ELF-1 (cell line): ENCODE measurements around the gene SIAH1.
"Not testable (repeated sequence)": the region's sequence is repeated elsewhere in the genome, so short reads cannot be mapped to it uniquely, and the experiment has no call there.

Source experiments
- DNase-seq: peaks from one replicate; pipeline ENCODE4 v3.0.0-alpha.2; 2016; ENCODE audit warnings: low read depth, low spot score

The SIAH1 gene

GRCh38 chr16:48332978-48333377 is 52.2 kb downstream of the SIAH1 start:
- DNase-seq, result no peak

DNA sequence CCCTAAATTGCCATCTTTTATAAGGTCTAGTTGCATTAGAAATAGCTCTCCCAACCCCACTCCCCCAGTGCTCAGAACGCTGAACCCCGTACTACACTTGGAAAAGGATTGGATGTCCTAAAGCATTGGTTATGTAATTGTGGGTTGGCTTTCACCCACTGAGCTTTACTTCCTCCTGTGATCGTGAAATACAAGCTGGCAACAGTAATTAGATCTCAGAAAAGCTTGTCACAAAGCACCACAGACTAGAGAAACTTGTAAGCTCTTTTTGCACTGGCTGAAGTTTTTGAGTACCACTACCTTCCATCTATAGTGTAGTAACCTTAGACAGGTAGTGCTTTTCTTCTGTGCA is 54.4 kb downstream of the SIAH1 start:
- DNase-seq, result no peak

DNA sequence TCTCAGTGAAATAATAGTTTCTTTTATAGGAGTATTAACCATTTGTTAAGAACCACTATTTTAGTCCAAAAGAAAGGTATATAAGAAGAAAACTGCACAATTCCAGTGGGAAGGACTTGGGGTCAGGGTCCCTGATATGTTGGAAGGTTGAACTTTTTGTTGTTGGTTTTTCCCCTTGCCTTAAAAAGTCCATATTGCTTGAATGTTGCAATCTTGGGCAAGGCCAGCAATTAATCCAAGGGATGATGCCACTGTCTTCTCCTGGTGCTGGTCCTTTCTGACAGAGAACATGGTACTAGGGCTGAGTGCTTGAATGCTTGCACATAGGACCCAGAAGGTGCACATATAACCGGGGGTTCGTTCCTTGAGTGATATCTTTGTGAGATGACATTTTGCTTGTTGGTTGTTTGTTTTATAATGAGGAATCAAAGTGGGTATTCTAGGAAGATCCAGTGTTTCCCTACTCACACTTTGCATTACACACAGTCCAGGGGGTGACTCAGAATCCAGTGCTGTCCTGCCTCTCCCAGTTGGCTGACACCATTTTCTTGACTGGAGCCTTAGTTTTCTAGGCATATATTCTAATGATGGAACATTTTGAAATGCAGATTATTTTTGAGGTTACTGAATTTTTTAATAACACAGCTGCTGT is 54.9 kb downstream of the SIAH1 start:
- DNase-seq, result no peak

GRCh38 chr16:48329138-48329537 is 56.1 kb downstream of the SIAH1 start:
- no peak for DNase-seq

GRCh38 chr16:48326915-48327314 is 58.3 kb downstream of the SIAH1 start:
- DNase-seq, result no peak

- DNase-seq, result no peak
Observed at GRCh38 chr16:48323783-48324775, 61.1 kb downstream of the SIAH1 start.

GRCh38 chr16:48321317-48322036 is 63.7 kb downstream of the SIAH1 start:
- DNase-seq, result no peak

- peak; percentile 25 for DNase-seq
Observed at GRCh38 chr16:48318630-48319029, 66.6 kb downstream of the SIAH1 start.

DNA sequence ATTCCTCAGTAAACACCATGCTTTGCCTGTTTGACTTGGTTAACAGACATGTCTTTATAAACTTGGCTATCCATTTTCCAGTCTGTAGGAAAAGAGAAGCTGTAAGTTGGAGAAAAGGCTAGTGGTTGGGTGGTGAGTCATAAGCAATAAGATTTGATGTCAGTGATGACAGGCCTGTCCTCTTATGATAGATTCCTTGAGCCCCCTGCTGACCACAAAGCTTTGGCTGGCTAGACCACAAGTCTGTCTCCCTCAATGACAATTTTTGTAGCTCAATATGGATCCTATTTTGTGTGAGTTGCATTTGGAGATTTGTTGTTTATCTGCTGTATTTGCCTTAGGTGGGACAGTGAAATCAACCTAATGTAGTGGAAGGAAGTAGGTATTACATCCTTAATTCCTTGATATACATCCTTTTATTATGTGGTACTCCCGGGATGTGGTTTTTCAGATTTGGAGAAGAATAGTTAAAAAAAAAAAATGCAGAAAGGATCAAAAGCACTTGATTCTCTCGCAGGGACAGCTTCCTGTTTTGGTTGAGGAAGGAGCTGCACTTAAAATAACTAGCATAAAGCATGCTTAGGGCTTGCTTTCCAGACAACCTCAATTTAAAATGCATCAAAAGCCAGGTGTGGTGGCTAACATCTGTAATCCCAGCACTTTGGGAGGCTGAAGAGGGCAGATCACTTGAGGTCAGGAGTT is 67.4 kb downstream of the SIAH1 start:
- no peak for DNase-seq

DNA sequence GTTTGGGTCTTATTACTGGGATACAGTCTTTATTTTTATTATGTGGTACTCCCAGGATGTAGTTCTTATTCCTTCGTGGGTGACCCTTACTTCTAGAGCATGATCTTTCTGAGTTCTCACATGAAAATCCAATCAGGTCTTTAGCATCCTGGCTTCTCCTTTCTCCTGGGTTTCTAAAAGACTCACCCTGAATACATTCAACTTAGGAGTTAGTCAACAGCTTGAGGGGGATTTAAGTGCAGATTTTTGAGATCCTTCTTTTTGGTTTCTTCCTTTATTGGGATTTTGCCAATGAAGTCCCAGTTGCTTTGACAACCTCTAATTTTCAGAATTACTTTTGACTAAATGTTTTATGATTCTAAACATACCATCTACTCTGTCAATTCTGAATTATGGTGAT is 68.2 kb downstream of the SIAH1 start:
- DNase-seq, result no peak

- not testable (repeated sequence) for DNase-seq
Observed at GRCh38 chr16:48313905-48314304, 71.3 kb downstream of the SIAH1 start.

GRCh38 chr16:48310908-48311641 is 74.1 kb downstream of the SIAH1 start:
- no peak for DNase-seq
